ENCODE measurements around the gene PVALEF.

The PVALEF gene

GRCh38 chr17:81190591-81190990 is 25.3 kb downstream of the PVALEF start:
- peaks cover 30 to 66% of the 10 kb centered on the region in 2 donors for H3K36me3 ChIP-seq (replicated peaks in 1 of 2; ENCODE audit: control insufficient read depth in 2 of 2, insufficient read depth in 2 of 2, low read length in 2 of 2)
- no peak overlapping the region for H2AK5ac ChIP-seq (ENCODE audit: low read depth, low read length)
- peak overlapping the region; percentile 39 for H2BK5ac ChIP-seq (ENCODE audit: low read length)
- no peaks in the 10 kb centered on the region for H3K27me3 ChIP-seq (ENCODE audit: control insufficient read depth in 3 of 3, insufficient read depth in 3 of 3, low read depth in 1 of 3, low read length in 3 of 3)
- peak overlapping the region; percentile 23 for H3K4ac ChIP-seq (ENCODE audit: low read length)
- H2BK15ac ChIP-seq (ENCODE audit: low read length) = no peak overlapping the region
- no peak overlapping the region for H3K4me2 ChIP-seq (ENCODE audit: insufficient read depth, low read length, poor library complexity, severe bottlenecking)
- H3K4me1 ChIP-seq (ENCODE audit: control insufficient read depth in 2 of 2, insufficient read depth in 1 of 2, low read depth in 1 of 2, low read length in 2 of 2) = no peaks in the 10 kb centered on the region
- H2AFZ ChIP-seq (ENCODE audit: low read length) = no peak overlapping the region
- peaks cover 2% of the 10 kb centered on the region for H3K79me1 ChIP-seq (ENCODE audit: low read depth, low read length)
- peak overlapping the region in 1 of 2 donors; percentile 33 for H3K4me3 ChIP-seq (ENCODE audit: low read length in 2 of 2)
- DNase-seq (ENCODE audit: low spot score) = no peak
- no peak overlapping the region for H3K14ac ChIP-seq (ENCODE audit: low read length)
- no peak overlapping the region for H3K23ac ChIP-seq (ENCODE audit: low read depth, low read length, poor library complexity)
- H3K27ac ChIP-seq (replicated peaks; ENCODE audit: low read length) = no peak overlapping the region
- WGBS, 2 donors (ENCODE audit: extremely low coverage in 2 of 2, insufficient read length in 2 of 2, insufficient replicate concordance in 1 of 2) = no CpG with 5 or more reads among the region's 28 CpGs
- H2BK120ac ChIP-seq (ENCODE audit: low read depth, low read length) = no peak overlapping the region
- no peaks in the 10 kb centered on the region for H3K9me3 ChIP-seq (replicated peaks in 1 of 2; ENCODE audit: control insufficient read depth in 2 of 2, insufficient read depth in 1 of 2, low read depth in 1 of 2, low read length in 2 of 2)
- no peak overlapping the region for H2BK12ac ChIP-seq (ENCODE audit: low read length)
- no peak overlapping the region for H4K91ac ChIP-seq (ENCODE audit: low read depth, low read length, poor library complexity)
- H3K9ac ChIP-seq (ENCODE audit: low read depth, low read length, poor library complexity) = no peak overlapping the region
- no peak overlapping the region for H4K8ac ChIP-seq (ENCODE audit: low read depth, low read length)
- H3K18ac ChIP-seq (ENCODE audit: low read length) = no peak overlapping the region

- Histone ChIP-seq H2BK12ac (ENCODE audit: low read length) (no peak overlapping the region), H3K4me2 (ENCODE audit: insufficient read depth, low read length, poor library complexity, severe bottlenecking) (no peak overlapping the region), H4K91ac (ENCODE audit: low read depth, low read length, poor library complexity) (no peak overlapping the region), H3K4me1 (ENCODE audit: control insufficient read depth in 2 of 2, insufficient read depth in 1 of 2, low read depth in 1 of 2, low read length in 2 of 2) (no peaks in the 10 kb centered on the region), H3K4ac (ENCODE audit: low read length) (no peak overlapping the region), H3K9ac (ENCODE audit: low read depth, low read length, poor library complexity) (no peak overlapping the region), H3K79me1 (ENCODE audit: low read depth, low read length) (peaks cover 2% of the 10 kb centered on the region), H3K14ac (ENCODE audit: low read length) (no peak overlapping the region), H3K23ac (ENCODE audit: low read depth, low read length, poor library complexity) (no peak overlapping the region), H3K18ac (ENCODE audit: low read length) (no peak overlapping the region), H4K8ac (ENCODE audit: low read depth, low read length) (no peak overlapping the region), H2BK5ac (ENCODE audit: low read length) (peak overlapping the region; percentile 39), H3K9me3 (replicated peaks in 1 of 2; ENCODE audit: control insufficient read depth in 2 of 2, insufficient read depth in 1 of 2, low read depth in 1 of 2, low read length in 2 of 2) (no peaks in the 10 kb centered on the region), H2AK5ac (ENCODE audit: low read depth, low read length) (no peak overlapping the region), H3K36me3 (replicated peaks in 1 of 2; ENCODE audit: control insufficient read depth in 2 of 2, insufficient read depth in 2 of 2, low read length in 2 of 2) (peaks cover 34 to 71% of the 10 kb centered on the region in 2 donors), H2BK15ac (ENCODE audit: low read length) (no peak overlapping the region), H3K27ac (replicated peaks; ENCODE audit: low read length) (no peak overlapping the region), H3K27me3 (ENCODE audit: control insufficient read depth in 3 of 3, insufficient read depth in 3 of 3, low read depth in 1 of 3, low read length in 3 of 3) (no peaks in the 10 kb centered on the region), H3K4me3 (ENCODE audit: low read length in 2 of 2) (peak overlapping the region in 1 of 2 donors; percentile 33), H2BK120ac (ENCODE audit: low read depth, low read length) (no peak overlapping the region), H2AFZ (ENCODE audit: low read length) (no peak overlapping the region)
- no peak for DNase-seq (ENCODE audit: low spot score)
- no CpG with 5 or more reads among the region's 20 CpGs for WGBS, 2 donors (ENCODE audit: extremely low coverage in 2 of 2, insufficient read length in 2 of 2, insufficient replicate concordance in 1 of 2)
Measured at GRCh38 chr17:81191116-81191515, 25.8 kb downstream of the PVALEF start.

- Histone ChIP-seq H2AK5ac (ENCODE audit: low read depth, low read length) (no peak overlapping the region), H3K4ac (ENCODE audit: low read length) (no peak overlapping the region), H3K23ac (ENCODE audit: low read depth, low read length, poor library complexity) (peak overlapping the region; percentile 44), H3K79me1 (ENCODE audit: low read depth, low read length) (peaks cover 2% of the 10 kb centered on the region), H3K14ac (ENCODE audit: low read length) (no peak overlapping the region), H2BK120ac (ENCODE audit: low read depth, low read length) (no peak overlapping the region), H3K4me2 (ENCODE audit: insufficient read depth, low read length, poor library complexity, severe bottlenecking) (no peak overlapping the region), H3K27ac (replicated peaks; ENCODE audit: low read length) (no peak overlapping the region), H4K8ac (ENCODE audit: low read depth, low read length) (no peak overlapping the region), H2BK15ac (ENCODE audit: low read length) (no peak overlapping the region), H3K27me3 (ENCODE audit: control insufficient read depth in 3 of 3, insufficient read depth in 3 of 3, low read depth in 1 of 3, low read length in 3 of 3) (no peaks in the 10 kb centered on the region), H3K9ac (ENCODE audit: low read depth, low read length, poor library complexity) (peak overlapping the region; percentile 60), H4K91ac (ENCODE audit: low read depth, low read length, poor library complexity) (no peak overlapping the region), H2BK12ac (ENCODE audit: low read length) (no peak overlapping the region), H3K4me3 (ENCODE audit: low read length in 2 of 2) (no peak overlapping the region), H3K9me3 (replicated peaks in 1 of 2; ENCODE audit: control insufficient read depth in 2 of 2, insufficient read depth in 1 of 2, low read depth in 1 of 2, low read length in 2 of 2) (no peaks in the 10 kb centered on the region), H3K4me1 (ENCODE audit: control insufficient read depth in 2 of 2, insufficient read depth in 1 of 2, low read depth in 1 of 2, low read length in 2 of 2) (no peaks in the 10 kb centered on the region), H3K36me3 (replicated peaks in 1 of 2; ENCODE audit: control insufficient read depth in 2 of 2, insufficient read depth in 2 of 2, low read length in 2 of 2) (peaks cover 37 to 76% of the 10 kb centered on the region in 2 donors), H3K18ac (ENCODE audit: low read length) (no peak overlapping the region), H2BK5ac (ENCODE audit: low read length) (no peak overlapping the region), H2AFZ (ENCODE audit: low read length) (no peak overlapping the region)
- no CpG with 5 or more reads among the region's 14 CpGs for WGBS, 2 donors (ENCODE audit: extremely low coverage in 2 of 2, insufficient read length in 2 of 2, insufficient replicate concordance in 1 of 2)
- no peak for DNase-seq (ENCODE audit: low spot score)
Measured at GRCh38 chr17:81191646-81192045, 26.3 kb downstream of the PVALEF start.

- Histone ChIP-seq H4K8ac (ENCODE audit: low read depth, low read length) (no peak overlapping the region), H3K79me1 (ENCODE audit: low read depth, low read length) (peaks cover 2% of the 10 kb centered on the region), H2BK15ac (ENCODE audit: low read length) (no peak overlapping the region), H3K4me1 (ENCODE audit: control insufficient read depth in 2 of 2, insufficient read depth in 1 of 2, low read depth in 1 of 2, low read length in 2 of 2) (no peaks in the 10 kb centered on the region), H3K27ac (replicated peaks; ENCODE audit: low read length) (no peak overlapping the region), H3K18ac (ENCODE audit: low read length) (no peak overlapping the region), H3K23ac (ENCODE audit: low read depth, low read length, poor library complexity) (no peak overlapping the region), H3K9me3 (replicated peaks in 1 of 2; ENCODE audit: control insufficient read depth in 2 of 2, insufficient read depth in 1 of 2, low read depth in 1 of 2, low read length in 2 of 2) (no peaks in the 10 kb centered on the region), H2AK5ac (ENCODE audit: low read depth, low read length) (no peak overlapping the region), H2BK12ac (ENCODE audit: low read length) (no peak overlapping the region), H3K4me2 (ENCODE audit: insufficient read depth, low read length, poor library complexity, severe bottlenecking) (no peak overlapping the region), H2AFZ (ENCODE audit: low read length) (no peak overlapping the region), H3K4ac (ENCODE audit: low read length) (no peak overlapping the region), H3K36me3 (replicated peaks in 1 of 2; ENCODE audit: control insufficient read depth in 2 of 2, insufficient read depth in 2 of 2, low read length in 2 of 2) (peaks cover 37 to 84% of the 10 kb centered on the region in 2 donors), H3K14ac (ENCODE audit: low read length) (no peak overlapping the region), H3K9ac (ENCODE audit: low read depth, low read length, poor library complexity) (no peak overlapping the region), H3K27me3 (ENCODE audit: control insufficient read depth in 3 of 3, insufficient read depth in 3 of 3, low read depth in 1 of 3, low read length in 3 of 3) (no peaks in the 10 kb centered on the region), H4K91ac (ENCODE audit: low read depth, low read length, poor library complexity) (no peak overlapping the region), H3K4me3 (ENCODE audit: low read length in 2 of 2) (no peak overlapping the region), H2BK120ac (ENCODE audit: low read depth, low read length) (no peak overlapping the region), H2BK5ac (ENCODE audit: low read length) (no peak overlapping the region)
- no peak for DNase-seq (ENCODE audit: low spot score)
- WGBS, 2 donors (ENCODE audit: extremely low coverage in 2 of 2, insufficient read length in 2 of 2, insufficient replicate concordance in 1 of 2) = no CpG with 5 or more reads among the region's 34 CpGs
Measured at GRCh38 chr17:81192386-81193050, 27.2 kb downstream of the PVALEF start.
